Raji (cell line): ENCODE measurements around the gene TP53TG5.

ENCODE experiments used
- POLR2A ChIP-seq: IDR thresholded peaks from 2 replicates; pipeline ENCODE4 v1.6.1; 2011; ENCODE audit warnings: low read depth, low read length, control low read depth; ENCODE audit not compliant: insufficient read depth

The TP53TG5 gene

GRCh38 chr20:45408646-45409213 lies 30.6 kb upstream of the TP53TG5 start:
- TF ChIP-seq POLR2A = no peak

GRCh38 chr20:45407783-45408645 lies 29.9 kb upstream of the TP53TG5 start, which contains the start of gene DBNDD2:
TSS of gene DBNDD2 (plus strand) at chr20:45408289. CDS start at chr20:45408468, 179 bp downstream.
- no peak for TF ChIP-seq POLR2A

- no peak for TF ChIP-seq POLR2A
These were observed 29.1 kb upstream of the TP53TG5 start for GRCh38 chr20:45407067-45407745.

- TF ChIP-seq POLR2A = no peak
These were observed 28.3 kb upstream of the TP53TG5 start for GRCh38 chr20:45406260-45407066.

GRCh38 chr20:45405571-45406259 lies 27.6 kb upstream of the TP53TG5 start:
- TF ChIP-seq POLR2A = no peak

GRCh38 chr20:45404438-45404837 lies 26.3 kb upstream of the TP53TG5 start:
- no peak for TF ChIP-seq POLR2A

GRCh38 chr20:45402946-45403345 lies 24.8 kb upstream of the TP53TG5 start:
- no peak for TF ChIP-seq POLR2A

GRCh38 chr20:45400346-45401031 lies 22.4 kb upstream of the TP53TG5 start:
- no peak for TF ChIP-seq POLR2A

GRCh38 chr20:45399018-45399417 lies 20.9 kb upstream of the TP53TG5 start:
- TF ChIP-seq POLR2A = no peak

- no peak for TF ChIP-seq POLR2A
These were observed 16.9 kb upstream of the TP53TG5 start for GRCh38 chr20:45395114-45395415.

- TF ChIP-seq POLR2A = no peak
These were observed 16.3 kb upstream of the TP53TG5 start for GRCh38 chr20:45394221-45395113.

- TF ChIP-seq POLR2A = no peak
These were observed 14.6 kb upstream of the TP53TG5 start for GRCh38 chr20:45392733-45393132.

GRCh38 chr20:45391559-45391958 lies 13.4 kb upstream of the TP53TG5 start:
- TF ChIP-seq POLR2A = no peak
